WTC11 (cell line): Measurements from ENCODE around the gene SLC1A7. TPM values are rescaled to one million over a fixed set of nuclear protein-coding genes. Genes with fewer than 3 reads are reported as not detected.

Source experiments
- ATAC-seq: fragments of 200-7000 bp; cut with Tn5 transposase; 2 replicates; pipeline ENCODE4 v1.10.0; 2021; ENCODE audit warnings: mild to moderate bottlenecking, moderate library complexity
- CTCF ChIA-PET: fragments of 300-600 bp; sonication (Branson Sonifier 250); formaldehyde crosslinking; loops from one replicate; lab custom pipeline; 2021; ENCODE audit warnings: antibody characterized with exemption; lab: Charles Lee
- POLR2A ChIA-PET: fragments of 350-600 bp; sonication (Branson Sonifier 250); formaldehyde crosslinking; loops from one replicate; lab custom pipeline; 2021; ENCODE audit warnings: antibody characterized with exemption; lab: Charles Lee
- DNase-seq: peaks from one replicate; pipeline ENCODE4 v3.0.0; 2021; ENCODE audit warnings: low spot score
- H3K27ac Mint-ChIP-seq: 2 replicates; pipeline ENCODE4 v1.8.0; 2021; ENCODE audit warnings: mixed read lengths
- H3K27me3 Mint-ChIP-seq: 2 replicates; pipeline ENCODE4 v1.8.0; 2021; ENCODE audit warnings: low read depth, mild to moderate bottlenecking, moderate library complexity, mixed read lengths
- H3K36me3 Mint-ChIP-seq: 2 replicates; pipeline ENCODE4 v1.8.0; 2021; ENCODE audit warnings: mixed read lengths
- H3K4me1 Mint-ChIP-seq: 2 replicates; pipeline ENCODE4 v1.8.0; 2022; ENCODE audit warnings: mixed read lengths
- H3K4me3 Mint-ChIP-seq: 2 replicates; pipeline ENCODE4 v1.8.0; 2021; ENCODE audit warnings: mild to moderate bottlenecking, moderate library complexity, mixed read lengths
- H3K9me3 Mint-ChIP-seq: 2 replicates; pipeline ENCODE4 v1.8.0; 2021; ENCODE audit warnings: mixed read lengths
- ATF1 ChIP-seq: sonication (generic); formaldehyde crosslinking; IDR thresholded peaks from 2 replicates; pipeline ENCODE4 v1.8.1; 2023; ENCODE audit warnings: mild to moderate bottlenecking, moderate library complexity, missing genetic modification reagents
- ELF4 ChIP-seq: sonication (generic); formaldehyde crosslinking; IDR thresholded peaks from 2 replicates; pipeline ENCODE4 v1.8.1; 2022; ENCODE audit warnings: low read depth, mild to moderate bottlenecking, moderate library complexity, missing genetic modification reagents
- ESRRA ChIP-seq: sonication (generic); formaldehyde crosslinking; IDR thresholded peaks from 2 replicates; pipeline ENCODE4 v1.8.1; 2022; ENCODE audit warnings: mild to moderate bottlenecking, missing genetic modification reagents, borderline replicate concordance
- FOXP1 ChIP-seq: sonication (generic); formaldehyde crosslinking; IDR thresholded peaks from 2 replicates; pipeline ENCODE4 v1.8.0; 2022; ENCODE audit warnings: missing genetic modification reagents, mild to moderate bottlenecking, moderate library complexity, borderline replicate concordance
- MLX ChIP-seq: sonication (generic); formaldehyde crosslinking; IDR thresholded peaks from 2 replicates; pipeline ENCODE4 v1.8.1; 2023; ENCODE audit warnings: mild to moderate bottlenecking, missing genetic modification reagents, moderate library complexity
- MYBL2 ChIP-seq: sonication (generic); formaldehyde crosslinking; IDR thresholded peaks from 2 replicates; pipeline ENCODE4 v1.8.1; 2023; ENCODE audit warnings: mild to moderate bottlenecking, moderate library complexity, missing genetic modification reagents
- NR3C1 ChIP-seq: sonication (generic); formaldehyde crosslinking; conservative IDR thresholded peaks from 2 replicates; pipeline ENCODE4 v1.8.1; 2023; ENCODE audit warnings: low read depth, mild to moderate bottlenecking, missing genetic modification reagents
- OVOL2 ChIP-seq: fragments of 250-450 bp; sonication (Bioruptor Pico); IDR thresholded peaks from 2 replicates; pipeline ENCODE4 v1.9.0; 2021; ENCODE audit warnings: mild to moderate bottlenecking, borderline replicate concordance
- PRRX2 ChIP-seq: fragments of 250-450 bp; sonication (Bioruptor Pico); IDR thresholded peaks from 2 replicates; pipeline ENCODE4 v1.8.0; 2021; ENCODE audit warnings: mild to moderate bottlenecking
- SP1 ChIP-seq: sonication (generic); formaldehyde crosslinking; conservative IDR thresholded peaks from 2 replicates; pipeline ENCODE4 v1.8.1; 2022; ENCODE audit warnings: missing genetic modification reagents
- ZNF121 ChIP-seq: sonication (generic); formaldehyde crosslinking; IDR thresholded peaks from 2 replicates; pipeline ENCODE4 v1.8.0; 2023; ENCODE audit warnings: missing genetic modification reagents
- ZNF232 ChIP-seq: sonication (generic); formaldehyde crosslinking; IDR thresholded peaks from 2 replicates; pipeline ENCODE4 v1.8.0; 2022; ENCODE audit warnings: mild to moderate bottlenecking, missing genetic modification reagents
- ZNF263 ChIP-seq: sonication (generic); formaldehyde crosslinking; IDR thresholded peaks from 2 replicates; pipeline ENCODE4 v1.8.1; 2022; ENCODE audit warnings: low read depth, mild to moderate bottlenecking, moderate library complexity, missing genetic modification reagents
- ZNF416 ChIP-seq: fragments of 250-450 bp; sonication (Bioruptor Pico); IDR thresholded peaks from 2 replicates; pipeline ENCODE4 v1.9.0; 2021; ENCODE audit warnings: mild to moderate bottlenecking, inconsistent platforms
- total RNA-seq: library from RNA; stranded (reverse); gene quantifications from 3 replicates; pipeline ENCODE4 v1.2.3, GENCODE V29; 2021
- TF ChIP-seq, protein P1 (sequence below): fragments of 250-450 bp; sonication (Bioruptor Pico); IDR thresholded peaks from 2 replicates; pipeline ENCODE4 v1.9.0; 2021; ENCODE audit warnings: mild to moderate bottlenecking
- TF ChIP-seq, protein P2 (sequence below): sonication (generic); formaldehyde crosslinking; IDR thresholded peaks from 2 replicates; pipeline ENCODE4 v1.8.0; 2022; ENCODE audit warnings: mild to moderate bottlenecking, missing genetic modification reagents
- TF ChIP-seq, protein P3 (sequence below): fragments of 250-450 bp; sonication (Bioruptor Pico); IDR thresholded peaks from 2 replicates; pipeline ENCODE4 v1.9.0; 2021; ENCODE audit warnings: mild to moderate bottlenecking, borderline replicate concordance
- TF ChIP-seq, protein P4 (sequence below): sonication (generic); formaldehyde crosslinking; IDR thresholded peaks from 2 replicates; pipeline ENCODE4 v1.8.0; 2022; ENCODE audit warnings: mild to moderate bottlenecking, missing genetic modification reagents
- TF ChIP-seq, protein P5 (sequence below): fragments of 250-450 bp; sonication (Bioruptor Pico); IDR thresholded peaks from 2 replicates; pipeline ENCODE4 v2.1.2; 2022; ENCODE audit warnings: mild to moderate bottlenecking, moderate library complexity
- TF ChIP-seq, protein P6 (sequence below): sonication (generic); formaldehyde crosslinking; IDR thresholded peaks from 2 replicates; pipeline ENCODE4 v1.8.1; 2022; ENCODE audit warnings: mild to moderate bottlenecking, moderate library complexity, missing genetic modification reagents

Gene SLC1A7
- total RNA-seq, 1 experiment from 2014 or later, result not detected

DNA sequence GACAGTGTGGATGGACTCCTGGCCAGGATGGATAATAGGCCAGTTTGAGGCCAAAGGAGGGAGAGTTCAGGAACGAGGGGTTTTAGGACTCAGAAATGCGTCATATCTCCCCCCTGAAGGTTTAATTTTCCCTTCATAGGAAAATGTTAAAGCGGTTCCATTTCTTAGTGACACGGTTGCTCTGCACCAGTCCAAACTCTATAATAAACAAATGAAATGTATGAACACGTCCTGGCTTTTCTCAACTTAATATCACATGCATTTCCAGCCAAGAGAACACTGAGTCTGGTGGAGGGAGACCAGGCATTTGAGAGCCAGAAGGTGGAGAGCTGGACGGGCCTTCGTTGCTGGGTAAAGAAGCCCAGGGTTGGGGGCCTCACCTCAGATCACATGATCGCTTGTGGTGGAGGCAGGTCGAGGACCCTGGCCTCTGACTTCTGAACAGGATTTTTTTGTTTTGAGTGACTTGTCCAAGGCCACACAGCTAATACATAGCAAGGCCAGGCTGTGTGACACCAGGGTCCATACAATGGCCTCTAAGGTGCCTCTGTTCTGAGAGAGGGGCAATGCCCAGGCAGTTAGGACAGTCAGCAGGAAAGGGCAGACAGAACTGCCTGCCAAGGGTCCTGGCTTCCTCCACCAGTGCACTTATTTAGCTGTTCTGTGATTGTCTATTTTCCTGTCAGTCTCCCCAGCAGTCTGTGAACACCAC lies 11.4 kb downstream of the SLC1A7 start:
- no peaks in the 10 kb centered on the region for H3K4me1 Mint-ChIP-seq
- no peaks in the 10 kb centered on the region for H3K36me3 Mint-ChIP-seq
- ATAC-seq (no peak), DNase-seq (no peak)
- peaks cover 2% of the 10 kb centered on the region; the same call in 1 of the 2 replicates for H3K27me3 Mint-ChIP-seq
- no peak overlapping the region for H3K27ac Mint-ChIP-seq
- H3K4me3 Mint-ChIP-seq, result no peak overlapping the region
- peaks cover 4% of the 10 kb centered on the region; the same call in 1 of the 2 replicates for H3K9me3 Mint-ChIP-seq
- TF ChIP-seq, protein P1, sequence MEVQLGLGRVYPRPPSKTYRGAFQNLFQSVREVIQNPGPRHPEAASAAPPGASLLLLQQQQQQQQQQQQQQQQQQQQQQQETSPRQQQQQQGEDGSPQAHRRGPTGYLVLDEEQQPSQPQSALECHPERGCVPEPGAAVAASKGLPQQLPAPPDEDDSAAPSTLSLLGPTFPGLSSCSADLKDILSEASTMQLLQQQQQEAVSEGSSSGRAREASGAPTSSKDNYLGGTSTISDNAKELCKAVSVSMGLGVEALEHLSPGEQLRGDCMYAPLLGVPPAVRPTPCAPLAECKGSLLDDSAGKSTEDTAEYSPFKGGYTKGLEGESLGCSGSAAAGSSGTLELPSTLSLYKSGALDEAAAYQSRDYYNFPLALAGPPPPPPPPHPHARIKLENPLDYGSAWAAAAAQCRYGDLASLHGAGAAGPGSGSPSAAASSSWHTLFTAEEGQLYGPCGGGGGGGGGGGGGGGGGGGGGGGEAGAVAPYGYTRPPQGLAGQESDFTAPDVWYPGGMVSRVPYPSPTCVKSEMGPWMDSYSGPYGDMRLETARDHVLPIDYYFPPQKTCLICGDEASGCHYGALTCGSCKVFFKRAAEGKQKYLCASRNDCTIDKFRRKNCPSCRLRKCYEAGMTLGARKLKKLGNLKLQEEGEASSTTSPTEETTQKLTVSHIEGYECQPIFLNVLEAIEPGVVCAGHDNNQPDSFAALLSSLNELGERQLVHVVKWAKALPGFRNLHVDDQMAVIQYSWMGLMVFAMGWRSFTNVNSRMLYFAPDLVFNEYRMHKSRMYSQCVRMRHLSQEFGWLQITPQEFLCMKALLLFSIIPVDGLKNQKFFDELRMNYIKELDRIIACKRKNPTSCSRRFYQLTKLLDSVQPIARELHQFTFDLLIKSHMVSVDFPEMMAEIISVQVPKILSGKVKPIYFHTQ (CRISPR knock-in tag), result no peak
- TF ChIP-seq, protein P2, sequence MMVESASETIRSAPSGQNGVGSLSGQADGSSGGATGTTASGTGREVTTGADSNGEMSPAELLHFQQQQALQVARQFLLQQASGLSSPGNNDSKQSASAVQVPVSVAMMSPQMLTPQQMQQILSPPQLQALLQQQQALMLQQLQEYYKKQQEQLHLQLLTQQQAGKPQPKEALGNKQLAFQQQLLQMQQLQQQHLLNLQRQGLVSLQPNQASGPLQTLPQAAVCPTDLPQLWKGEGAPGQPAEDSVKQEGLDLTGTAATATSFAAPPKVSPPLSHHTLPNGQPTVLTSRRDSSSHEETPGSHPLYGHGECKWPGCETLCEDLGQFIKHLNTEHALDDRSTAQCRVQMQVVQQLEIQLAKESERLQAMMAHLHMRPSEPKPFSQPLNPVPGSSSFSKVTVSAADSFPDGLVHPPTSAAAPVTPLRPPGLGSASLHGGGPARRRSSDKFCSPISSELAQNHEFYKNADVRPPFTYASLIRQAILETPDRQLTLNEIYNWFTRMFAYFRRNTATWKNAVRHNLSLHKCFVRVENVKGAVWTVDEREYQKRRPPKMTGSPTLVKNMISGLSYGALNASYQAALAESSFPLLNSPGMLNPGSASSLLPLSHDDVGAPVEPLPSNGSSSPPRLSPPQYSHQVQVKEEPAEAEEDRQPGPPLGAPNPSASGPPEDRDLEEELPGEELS (CRISPR knock-in tag), result no peak
- TF ChIP-seq, protein P3, sequence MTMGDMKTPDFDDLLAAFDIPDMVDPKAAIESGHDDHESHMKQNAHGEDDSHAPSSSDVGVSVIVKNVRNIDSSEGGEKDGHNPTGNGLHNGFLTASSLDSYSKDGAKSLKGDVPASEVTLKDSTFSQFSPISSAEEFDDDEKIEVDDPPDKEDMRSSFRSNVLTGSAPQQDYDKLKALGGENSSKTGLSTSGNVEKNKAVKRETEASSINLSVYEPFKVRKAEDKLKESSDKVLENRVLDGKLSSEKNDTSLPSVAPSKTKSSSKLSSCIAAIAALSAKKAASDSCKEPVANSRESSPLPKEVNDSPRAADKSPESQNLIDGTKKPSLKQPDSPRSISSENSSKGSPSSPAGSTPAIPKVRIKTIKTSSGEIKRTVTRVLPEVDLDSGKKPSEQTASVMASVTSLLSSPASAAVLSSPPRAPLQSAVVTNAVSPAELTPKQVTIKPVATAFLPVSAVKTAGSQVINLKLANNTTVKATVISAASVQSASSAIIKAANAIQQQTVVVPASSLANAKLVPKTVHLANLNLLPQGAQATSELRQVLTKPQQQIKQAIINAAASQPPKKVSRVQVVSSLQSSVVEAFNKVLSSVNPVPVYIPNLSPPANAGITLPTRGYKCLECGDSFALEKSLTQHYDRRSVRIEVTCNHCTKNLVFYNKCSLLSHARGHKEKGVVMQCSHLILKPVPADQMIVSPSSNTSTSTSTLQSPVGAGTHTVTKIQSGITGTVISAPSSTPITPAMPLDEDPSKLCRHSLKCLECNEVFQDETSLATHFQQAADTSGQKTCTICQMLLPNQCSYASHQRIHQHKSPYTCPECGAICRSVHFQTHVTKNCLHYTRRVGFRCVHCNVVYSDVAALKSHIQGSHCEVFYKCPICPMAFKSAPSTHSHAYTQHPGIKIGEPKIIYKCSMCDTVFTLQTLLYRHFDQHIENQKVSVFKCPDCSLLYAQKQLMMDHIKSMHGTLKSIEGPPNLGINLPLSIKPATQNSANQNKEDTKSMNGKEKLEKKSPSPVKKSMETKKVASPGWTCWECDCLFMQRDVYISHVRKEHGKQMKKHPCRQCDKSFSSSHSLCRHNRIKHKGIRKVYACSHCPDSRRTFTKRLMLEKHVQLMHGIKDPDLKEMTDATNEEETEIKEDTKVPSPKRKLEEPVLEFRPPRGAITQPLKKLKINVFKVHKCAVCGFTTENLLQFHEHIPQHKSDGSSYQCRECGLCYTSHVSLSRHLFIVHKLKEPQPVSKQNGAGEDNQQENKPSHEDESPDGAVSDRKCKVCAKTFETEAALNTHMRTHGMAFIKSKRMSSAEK (CRISPR knock-in tag), result no peak
- TF ChIP-seq ESRRA (CRISPR knock-in tag) (no peak), PRRX2 (no peak), SP1 (CRISPR knock-in tag) (no peak), FOXP1 (CRISPR knock-in tag) (no peak)
- TF ChIP-seq, protein P4, sequence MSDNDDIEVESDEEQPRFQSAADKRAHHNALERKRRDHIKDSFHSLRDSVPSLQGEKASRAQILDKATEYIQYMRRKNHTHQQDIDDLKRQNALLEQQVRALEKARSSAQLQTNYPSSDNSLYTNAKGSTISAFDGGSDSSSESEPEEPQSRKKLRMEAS, result no peak
- TF ChIP-seq, protein P5, sequence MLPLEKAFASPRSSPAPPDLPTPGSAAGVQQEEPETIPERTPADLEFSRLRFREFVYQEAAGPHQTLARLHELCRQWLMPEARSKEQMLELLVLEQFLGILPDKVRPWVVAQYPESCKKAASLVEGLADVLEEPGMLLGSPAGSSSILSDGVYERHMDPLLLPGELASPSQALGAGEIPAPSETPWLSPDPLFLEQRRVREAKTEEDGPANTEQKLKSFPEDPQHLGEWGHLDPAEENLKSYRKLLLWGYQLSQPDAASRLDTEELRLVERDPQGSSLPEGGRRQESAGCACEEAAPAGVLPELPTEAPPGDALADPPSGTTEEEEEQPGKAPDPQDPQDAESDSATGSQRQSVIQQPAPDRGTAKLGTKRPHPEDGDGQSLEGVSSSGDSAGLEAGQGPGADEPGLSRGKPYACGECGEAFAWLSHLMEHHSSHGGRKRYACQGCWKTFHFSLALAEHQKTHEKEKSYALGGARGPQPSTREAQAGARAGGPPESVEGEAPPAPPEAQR (CRISPR knock-in tag), result no peak
- POLR2A ChIA-PET, result no interaction called here
- CTCF ChIA-PET, result no interaction called here

GRCh38 chr1:53130598-53130877 lies 11.9 kb downstream of the SLC1A7 start:
- Mint-ChIP-seq H3K4me1 (no peaks in the 10 kb centered on the region), H3K27ac (no peak overlapping the region), H3K9me3 (peaks cover 4% of the 10 kb centered on the region; the same call in 1 of the 2 replicates), H3K36me3 (no peaks in the 10 kb centered on the region), H3K27me3 (peaks cover 2% of the 10 kb centered on the region; the same call in 1 of the 2 replicates), H3K4me3 (no peak overlapping the region)
- ChIA-PET CTCF (no interaction called here), POLR2A (no interaction called here)
- ATAC-seq, result no peak
- no peak for DNase-seq
- TF ChIP-seq ATF1 (CRISPR knock-in tag) (no peak), ZNF232 (CRISPR knock-in tag) (no peak), ZNF121 (CRISPR knock-in tag) (no peak), ZNF416 (CRISPR knock-in tag) (no peak), ZNF263 (no peak), MYBL2 (CRISPR knock-in tag) (no peak), MLX (CRISPR knock-in tag) (no peak), ELF4 (no peak), OVOL2 (CRISPR knock-in tag) (no peak), NR3C1 (CRISPR knock-in tag) (no peak), ESRRA (CRISPR knock-in tag) (no peak)
- TF ChIP-seq, protein P6, sequence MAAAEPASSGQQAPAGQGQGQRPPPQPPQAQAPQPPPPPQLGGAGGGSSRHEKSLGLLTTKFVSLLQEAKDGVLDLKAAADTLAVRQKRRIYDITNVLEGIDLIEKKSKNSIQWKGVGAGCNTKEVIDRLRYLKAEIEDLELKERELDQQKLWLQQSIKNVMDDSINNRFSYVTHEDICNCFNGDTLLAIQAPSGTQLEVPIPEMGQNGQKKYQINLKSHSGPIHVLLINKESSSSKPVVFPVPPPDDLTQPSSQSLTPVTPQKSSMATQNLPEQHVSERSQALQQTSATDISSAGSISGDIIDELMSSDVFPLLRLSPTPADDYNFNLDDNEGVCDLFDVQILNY (CRISPR knock-in tag), result no peak
- TF ChIP-seq, protein P2 (CRISPR knock-in tag), result no peak
